Brain microvascular endothelial cell (primary cell): ENCODE measurements around the gene POFUT2.
A peak's percentile ranks its signal among the peaks of the same experiment; 100 is the strongest.

Experiments used
- DNase-seq: peaks from one replicate; pipeline ENCODE4 v3.0.0-alpha.2; 2020
- H3K27ac ChIP-seq: fragments of 250-450 bp; sonication (Bioruptor Pico); 2 replicates; pipeline ENCODE4 v1.5.1; 2020; ENCODE audit warnings: mild to moderate bottlenecking, moderate library complexity
- H3K27me3 ChIP-seq: fragments of 250-450 bp; sonication (Bioruptor Pico); replicated peaks from 2 replicates; pipeline ENCODE4 v1.5.1; 2020; ENCODE audit warnings: mild to moderate bottlenecking
- H3K36me3 ChIP-seq: fragments of 250-450 bp; sonication (Bioruptor Pico); replicated peaks from 2 replicates; pipeline ENCODE4 v1.5.1; 2020; ENCODE audit warnings: mild to moderate bottlenecking
- H3K4me3 ChIP-seq: 2 replicates; pipeline ENCODE4 v1.5.1; 2011; ENCODE audit warnings: low read depth, mild to moderate bottlenecking, control low read depth, low read length, moderate library complexity
- CTCF ChIP-seq: IDR thresholded peaks from 2 replicates; pipeline ENCODE4 v1.5.1; 2011; ENCODE audit warnings: low read depth, mild to moderate bottlenecking, moderate library complexity, low read length, control low read depth, inconsistent platforms; ENCODE audit errors: missing control alignments
- in situ Hi-C: cut with HindIII; loops from 2 replicates; pipeline ENCODE4 v1.10.0; 2017; ENCODE audit warnings: low sequenced_read_pairs, low pct_ligation_motif_present

The POFUT2 gene

GRCh38 chr21:45323487-45324311, 36.0 kb upstream of the POFUT2 start:
- no peak overlapping the region for H3K4me3 ChIP-seq
- in situ Hi-C loops = no loop called here
- DNase-seq = no peak
- H3K27ac ChIP-seq = no peak overlapping the region
- H3K36me3 ChIP-seq = no peaks in the 10 kb centered on the region
- H3K27me3 ChIP-seq = no peaks in the 10 kb centered on the region
- no peak for TF ChIP-seq CTCF

- no peak for TF ChIP-seq CTCF
- Histone ChIP-seq H3K36me3 (no peaks in the 10 kb centered on the region), H3K27ac (no peak overlapping the region), H3K27me3 (no peaks in the 10 kb centered on the region), H3K4me3 (no peak overlapping the region)
- no peak for DNase-seq
- in situ Hi-C loops = no loop called here
Observed at GRCh38 chr21:45322960-45323461, 35.3 kb upstream of the POFUT2 start.

GRCh38 chr21:45322231-45322959, 34.7 kb upstream of the POFUT2 start:
- TF ChIP-seq CTCF = no peak
- in situ Hi-C loops = no loop called here
- Histone ChIP-seq H3K4me3 (no peak overlapping the region), H3K36me3 (no peaks in the 10 kb centered on the region), H3K27ac (no peak overlapping the region), H3K27me3 (no peaks in the 10 kb centered on the region)
- no peak for DNase-seq

- H3K36me3 ChIP-seq = no peaks in the 10 kb centered on the region
- in situ Hi-C loops = no loop called here
- no peak for DNase-seq
- H3K4me3 ChIP-seq = no peak overlapping the region
- TF ChIP-seq CTCF = no peak
- no peaks in the 10 kb centered on the region for H3K27me3 ChIP-seq
- no peak overlapping the region for H3K27ac ChIP-seq
Observed at GRCh38 chr21:45320261-45321025, 32.7 kb upstream of the POFUT2 start.

GRCh38 chr21:45319461-45320211, 31.9 kb upstream of the POFUT2 start:
- TF ChIP-seq CTCF = peak; percentile 19
- H3K27ac ChIP-seq = peak overlapping the region; percentile 68
- H3K27me3 ChIP-seq = no peaks in the 10 kb centered on the region
- in situ Hi-C loops = no loop called here
- H3K4me3 ChIP-seq = no peak overlapping the region
- no peaks in the 10 kb centered on the region for H3K36me3 ChIP-seq
- DNase-seq = no peak
